CD4-positive, alpha-beta T cell treated with Interleukin-6 at 100 ng/mL for 8 hours (primary cell): ENCODE measurements around the gene PDXP.
"Not testable (repeated sequence)": the region's sequence is repeated elsewhere in the genome, so short reads cannot be mapped to it uniquely, and the experiment has no call there.

Experiments used
- DNase-seq: peaks from one replicate; pipeline ENCODE4 v3.0.0-alpha.2; 2020; ENCODE audit warnings: mixed read lengths, low spot score

Gene PDXP

DNA sequence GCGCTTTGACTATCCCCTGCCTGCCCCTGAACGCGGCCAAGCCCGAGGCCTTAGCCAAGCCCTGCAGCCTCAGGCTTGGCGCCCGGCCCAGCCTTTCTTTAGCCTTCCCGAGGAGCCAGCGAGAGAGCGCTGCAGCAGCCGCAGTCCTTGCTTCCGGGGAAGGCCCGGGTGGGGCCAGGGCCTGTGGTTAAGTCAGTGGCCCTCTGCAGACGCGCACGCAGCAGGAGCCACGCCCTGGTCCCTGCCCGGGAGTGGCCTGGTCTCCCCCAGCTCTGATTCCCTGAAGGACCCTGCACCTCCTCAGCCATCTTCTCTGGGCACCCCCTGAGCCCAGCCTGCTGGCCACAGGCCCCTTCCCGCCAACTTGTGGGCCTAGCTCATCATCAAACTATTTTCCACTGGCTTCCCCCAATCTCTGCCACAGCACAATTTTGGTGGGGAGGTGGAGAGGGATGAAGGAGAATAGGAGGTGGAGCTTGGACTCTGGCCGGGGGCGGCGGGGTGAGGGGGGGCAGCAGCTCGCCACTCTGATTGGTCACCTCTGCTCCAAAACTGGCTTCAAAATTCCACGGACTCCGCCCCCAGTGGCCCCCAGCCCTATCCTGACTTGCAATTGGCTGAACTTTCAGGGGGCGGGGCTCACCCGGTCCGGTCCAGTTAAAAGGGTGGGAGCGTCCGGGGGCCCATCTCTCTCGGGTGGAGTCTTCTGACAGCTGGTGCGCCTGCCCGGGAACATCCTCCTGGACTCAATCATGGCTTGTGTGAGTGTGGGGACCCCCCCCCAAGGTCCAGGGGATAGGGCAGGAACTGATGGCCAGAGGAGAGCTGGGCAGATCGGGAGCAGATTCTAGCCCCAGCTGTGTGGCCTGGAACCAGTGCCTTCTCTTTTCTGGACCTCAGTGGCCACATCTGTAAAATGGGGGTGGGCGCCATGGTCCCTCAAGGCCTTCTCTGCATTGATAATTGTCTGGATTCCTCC lies 16.7 kb downstream of the PDXP start, which contains the start of gene LGALS1:
Gene LGALS1 (plus strand): TSS at position 686 of the 979 bp plus-strand sequence. CDS start 67 bp downstream, at position 753.
- DNase-seq: peak; percentile 71

DNA sequence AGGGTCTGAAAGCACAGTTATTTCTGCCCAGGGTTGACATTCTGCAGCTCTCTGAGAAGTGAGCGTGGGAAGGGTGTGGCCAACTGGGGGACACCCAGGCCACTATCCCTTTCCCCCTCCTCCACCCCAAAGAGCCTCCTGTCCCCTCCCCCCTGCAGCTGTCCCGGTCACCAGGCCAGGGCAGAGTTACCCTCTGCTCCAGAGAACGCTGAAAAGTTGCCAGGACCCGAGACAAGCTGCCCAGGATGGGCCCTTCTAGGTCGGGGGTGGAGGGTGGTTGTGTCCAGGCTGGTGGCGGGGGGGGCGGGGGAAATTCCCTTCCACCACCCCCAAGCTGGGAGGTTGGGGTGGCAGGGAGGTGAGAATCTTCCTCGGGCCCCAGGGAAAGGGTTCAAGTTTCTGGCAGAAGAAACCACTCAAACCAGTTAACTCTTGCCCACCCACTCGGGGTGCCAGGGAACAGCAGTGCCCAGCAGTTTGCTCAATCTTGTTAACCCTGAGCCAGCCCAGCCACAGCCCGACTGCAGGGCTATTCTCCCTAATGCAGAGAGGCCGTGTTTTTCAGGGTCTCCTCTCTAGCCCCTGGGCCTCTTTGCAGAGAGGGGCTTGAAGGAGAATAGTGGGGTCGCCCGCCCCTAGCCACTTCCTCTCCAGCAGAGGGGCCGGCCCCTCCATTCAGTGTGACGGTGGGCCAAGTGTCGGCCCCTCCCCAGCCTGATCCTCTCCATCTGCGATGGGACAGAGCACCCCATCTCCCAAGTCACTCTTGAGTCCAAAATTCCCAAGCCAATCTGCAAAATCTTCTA lies 17.6 kb downstream of the PDXP start:
- no peak for DNase-seq

DNA sequence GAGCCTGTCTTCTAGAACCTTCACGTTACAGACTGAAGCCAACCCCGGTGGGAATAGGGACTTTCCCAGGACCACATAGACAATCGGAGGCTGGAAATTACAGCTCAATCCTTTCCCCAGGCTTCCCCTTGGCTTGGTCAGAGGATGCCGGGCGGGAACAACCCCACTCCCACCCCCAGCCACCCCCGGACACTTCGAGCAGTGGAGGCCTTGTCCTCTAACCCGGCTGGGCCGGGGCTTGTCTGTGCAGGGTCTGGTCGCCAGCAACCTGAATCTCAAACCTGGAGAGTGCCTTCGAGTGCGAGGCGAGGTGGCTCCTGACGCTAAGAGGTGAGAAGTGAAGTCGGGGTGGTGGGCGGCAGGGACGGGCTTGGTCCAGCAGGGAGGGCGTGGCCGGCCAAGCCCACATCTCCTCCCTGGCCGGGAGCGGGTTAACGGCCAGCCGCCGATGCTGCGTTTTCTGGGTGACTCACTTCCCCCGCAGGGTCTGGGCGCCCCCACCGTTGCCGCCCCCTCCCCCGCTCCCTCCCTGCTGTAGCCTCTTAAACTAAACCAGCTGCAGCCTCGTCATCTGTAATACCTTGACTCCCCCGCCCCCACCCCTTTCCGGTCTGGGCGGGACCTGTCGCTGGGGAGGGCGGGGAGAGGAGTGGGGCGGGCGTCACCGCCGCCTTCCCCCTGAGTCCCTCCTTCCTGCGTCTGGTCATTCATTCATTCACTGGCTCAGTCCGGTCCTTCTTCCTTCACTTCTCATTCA lies 18.4 kb downstream of the PDXP start:
- peak; percentile 93 for DNase-seq

DNA sequence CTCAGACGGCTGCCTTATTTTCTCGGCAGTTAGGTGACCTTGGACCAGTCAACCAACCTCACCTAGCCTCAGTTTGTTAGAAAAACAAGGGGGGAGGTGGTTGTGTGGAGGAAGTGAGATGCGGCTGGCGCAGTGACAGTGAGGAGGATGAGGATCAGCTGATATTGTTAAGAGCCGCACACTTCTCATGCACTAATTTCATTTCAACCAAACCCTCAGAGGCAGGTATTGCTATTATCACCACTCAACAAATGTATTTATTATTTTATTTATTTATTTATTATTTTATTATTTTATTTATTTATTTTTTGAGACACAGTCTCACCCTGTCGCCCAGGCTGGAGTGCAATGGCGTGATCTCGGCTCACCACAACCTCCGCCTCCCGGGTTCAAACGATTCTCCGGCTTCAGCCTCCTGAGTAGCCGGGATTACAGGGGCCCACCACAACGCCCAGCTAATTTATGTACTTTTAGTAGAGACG lies 19.0 kb downstream of the PDXP start:
- DNase-seq: no peak

DNA sequence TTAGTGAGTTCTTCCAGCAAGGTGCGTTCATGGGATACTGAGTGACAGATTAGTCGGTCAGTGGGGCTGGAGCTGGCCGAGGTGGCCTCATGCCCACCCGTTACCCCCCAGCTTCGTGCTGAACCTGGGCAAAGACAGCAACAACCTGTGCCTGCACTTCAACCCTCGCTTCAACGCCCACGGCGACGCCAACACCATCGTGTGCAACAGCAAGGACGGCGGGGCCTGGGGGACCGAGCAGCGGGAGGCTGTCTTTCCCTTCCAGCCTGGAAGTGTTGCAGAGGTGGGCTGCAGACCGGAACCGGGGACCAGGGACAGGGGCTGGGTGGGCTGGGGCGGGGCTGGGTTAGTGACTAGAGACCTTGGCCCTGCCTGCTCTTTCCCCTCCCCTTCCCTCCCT lies 19.8 kb downstream of the PDXP start:
- no peak for DNase-seq

DNA sequence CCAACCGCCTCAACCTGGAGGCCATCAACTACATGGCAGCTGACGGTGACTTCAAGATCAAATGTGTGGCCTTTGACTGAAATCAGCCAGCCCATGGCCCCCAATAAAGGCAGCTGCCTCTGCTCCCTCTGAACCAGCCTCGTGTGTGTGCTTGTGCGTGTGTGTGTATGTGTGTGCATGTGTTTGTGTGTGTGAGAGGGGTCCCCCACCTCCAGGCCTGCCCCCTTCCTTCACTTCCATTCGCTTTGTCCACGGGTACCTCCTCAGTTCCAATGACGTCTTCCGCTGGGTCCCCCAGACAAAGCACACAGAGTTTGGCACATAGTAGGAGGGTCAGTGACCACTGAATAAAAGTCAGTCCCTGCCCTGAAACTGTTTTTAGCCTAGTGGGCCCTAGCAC lies 21.1 kb downstream of the PDXP start:
- no peak for DNase-seq

DNA sequence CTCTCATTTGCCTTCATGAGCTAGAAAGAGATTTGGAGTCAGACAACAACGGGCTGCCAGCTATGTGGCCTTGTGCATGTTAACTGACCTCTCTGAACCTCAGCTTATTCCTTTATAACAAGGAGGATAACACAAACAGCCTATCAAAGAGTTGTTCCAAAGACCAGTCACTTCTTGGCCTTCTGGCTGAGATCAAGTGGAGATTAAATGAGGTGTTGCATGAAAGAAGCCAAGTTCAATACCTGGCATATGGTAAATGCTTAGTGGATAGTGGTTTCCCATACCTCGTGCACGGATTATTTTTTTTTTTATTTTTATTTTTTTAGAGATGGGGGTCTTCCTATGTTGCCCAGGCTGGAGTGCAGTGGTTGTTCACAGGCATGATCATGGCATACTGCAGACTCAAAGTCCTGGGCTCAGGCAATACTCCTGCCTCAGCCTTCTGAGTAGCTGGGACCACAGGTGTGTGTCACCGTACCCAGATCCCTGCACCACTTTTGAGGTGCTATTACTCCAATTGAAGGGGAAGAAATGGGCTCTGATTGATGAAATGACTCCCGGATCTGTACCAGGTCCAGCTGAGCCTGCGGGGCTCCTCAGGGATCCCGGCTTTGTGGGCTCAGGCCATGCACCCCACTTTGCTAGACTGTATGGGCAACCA lies 21.8 kb downstream of the PDXP start:
- no peak for DNase-seq

DNA sequence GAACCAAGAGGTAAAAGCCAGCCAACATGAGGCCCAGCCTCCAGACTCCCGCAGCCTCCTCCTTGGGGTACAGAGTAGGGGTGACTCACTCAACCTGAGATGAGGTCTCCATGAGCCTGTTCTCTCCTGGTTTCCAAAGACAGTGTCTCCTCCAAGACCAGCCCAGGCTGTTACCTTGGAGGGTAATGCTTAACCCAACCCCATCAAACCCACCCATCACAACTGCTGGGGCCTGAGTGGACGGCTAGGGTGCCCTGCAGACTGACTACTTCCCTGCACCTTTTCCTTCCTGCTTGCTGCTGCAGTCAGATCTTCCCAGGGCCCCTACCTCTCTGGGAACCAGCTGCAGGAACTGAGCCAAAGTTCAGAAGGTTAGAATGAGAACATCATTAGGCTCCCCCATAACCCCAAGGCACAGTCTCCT lies 22.5 kb downstream of the PDXP start:
- no peak for DNase-seq

DNA sequence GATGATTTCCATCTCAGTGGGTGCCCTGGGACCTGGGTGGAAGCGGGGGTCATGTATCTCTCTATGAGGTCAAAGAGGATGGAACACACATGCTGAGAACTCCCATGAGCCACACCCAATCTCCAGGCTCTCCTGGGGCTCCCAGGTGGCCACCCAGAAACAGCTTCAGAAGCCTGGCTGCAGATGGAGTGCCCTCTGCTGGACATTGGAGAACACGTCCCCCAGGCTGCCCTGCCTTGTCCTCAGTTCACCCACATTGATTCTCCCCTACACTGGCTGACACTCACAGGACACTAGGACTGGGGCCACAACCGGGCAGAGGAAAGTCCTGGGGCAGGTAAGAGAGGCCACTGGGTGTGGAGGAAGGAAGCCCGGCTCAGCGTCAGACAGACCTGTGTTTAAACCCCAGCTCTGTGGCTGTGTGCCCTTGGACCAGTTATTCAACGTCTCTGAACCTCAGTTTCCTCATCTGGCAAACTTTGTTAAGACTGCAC lies 23.1 kb downstream of the PDXP start:
- peak; percentile 79 for DNase-seq

DNA sequence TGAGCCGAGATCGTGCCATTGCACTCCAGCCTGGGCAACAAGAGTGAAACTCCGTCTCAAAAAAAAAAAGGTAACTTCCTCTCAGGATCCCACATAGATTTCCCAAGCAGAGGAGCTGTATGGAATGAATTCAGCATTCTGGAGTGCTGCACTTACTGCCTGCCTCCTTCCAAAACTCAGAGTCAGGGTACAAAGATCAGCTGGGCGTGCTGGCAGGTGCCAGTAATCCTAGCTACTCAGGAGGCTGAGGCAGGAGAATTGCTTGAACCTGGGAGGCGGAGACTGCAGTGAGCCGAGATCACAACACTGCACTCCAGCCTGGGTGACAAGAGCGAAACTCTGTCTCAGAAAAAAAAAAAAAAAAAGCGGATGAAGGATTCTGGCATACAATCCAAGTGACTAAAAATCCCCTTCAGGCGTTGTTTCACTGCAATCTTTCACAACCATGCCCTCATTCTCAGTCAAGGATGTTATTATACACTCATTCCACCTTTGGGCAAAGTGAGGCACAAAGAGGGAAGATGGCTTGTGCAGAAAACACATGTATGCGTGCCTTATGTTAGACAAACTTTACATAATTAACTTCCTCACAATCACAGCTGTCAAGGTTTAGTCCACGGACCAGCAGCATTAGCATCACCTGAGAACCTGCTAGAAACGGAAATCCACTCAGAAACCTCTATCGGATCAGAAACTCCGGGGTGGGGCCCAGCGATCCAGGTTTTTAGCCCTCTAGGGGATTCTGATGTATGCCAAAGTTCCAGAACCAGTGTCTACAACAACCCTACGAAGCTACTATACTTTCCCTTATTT lies 26.5 kb downstream of the PDXP start:
- DNase-seq: no peak

DNA sequence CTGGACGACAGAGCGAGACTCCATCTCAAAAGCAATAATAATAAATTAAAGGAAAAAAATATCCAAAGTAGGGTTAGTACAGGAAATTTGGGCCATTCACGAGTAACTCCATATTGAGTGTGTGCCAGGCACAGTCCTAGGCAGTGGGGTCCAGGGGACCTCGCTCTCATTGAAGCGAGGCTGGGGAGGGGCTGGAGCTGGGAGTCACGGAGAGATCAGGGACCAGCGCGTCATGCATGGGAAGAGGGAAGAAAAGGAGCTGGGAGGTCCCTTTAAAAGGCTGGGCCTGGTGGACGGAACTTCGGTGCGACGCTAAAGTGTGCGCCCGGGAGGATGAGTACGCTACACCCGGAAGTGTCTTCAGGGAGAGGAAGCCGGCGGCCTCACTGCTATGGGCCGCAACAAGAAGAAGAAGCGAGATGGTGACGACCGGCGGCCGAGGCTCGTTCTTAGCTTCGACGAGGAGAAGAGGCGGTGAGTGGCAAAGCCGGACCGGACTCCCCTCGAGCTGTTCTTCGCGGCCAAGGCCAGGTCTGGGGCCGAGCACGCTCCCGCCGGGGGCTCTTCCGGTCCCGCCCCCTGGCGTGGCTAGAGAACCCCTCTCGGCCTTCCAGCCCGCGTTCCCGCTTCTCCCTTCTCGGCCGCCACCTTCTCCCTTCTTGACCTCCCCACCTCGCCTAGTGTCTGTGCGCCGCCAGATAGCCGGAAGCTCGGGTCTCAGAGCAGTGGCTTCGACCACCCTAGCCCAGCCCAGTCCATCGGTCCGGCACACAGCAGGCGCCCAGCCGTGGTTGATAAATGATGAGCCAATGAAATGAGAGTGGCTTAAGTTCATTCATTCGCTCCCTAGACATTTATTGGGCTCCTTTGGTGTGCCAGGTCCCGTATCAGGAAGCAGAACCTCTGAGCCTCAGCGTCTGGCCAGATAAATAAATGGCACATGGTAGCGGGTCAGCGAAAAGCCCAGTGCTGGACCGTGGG lies 27.8 kb downstream of the PDXP start, which contains the start of gene NOL12:
Gene NOL12 (plus strand): TSS at position 342 of the 981 bp plus-strand sequence. CDS start 50 bp downstream, at position 392.
- peak; percentile 74 for DNase-seq

DNA sequence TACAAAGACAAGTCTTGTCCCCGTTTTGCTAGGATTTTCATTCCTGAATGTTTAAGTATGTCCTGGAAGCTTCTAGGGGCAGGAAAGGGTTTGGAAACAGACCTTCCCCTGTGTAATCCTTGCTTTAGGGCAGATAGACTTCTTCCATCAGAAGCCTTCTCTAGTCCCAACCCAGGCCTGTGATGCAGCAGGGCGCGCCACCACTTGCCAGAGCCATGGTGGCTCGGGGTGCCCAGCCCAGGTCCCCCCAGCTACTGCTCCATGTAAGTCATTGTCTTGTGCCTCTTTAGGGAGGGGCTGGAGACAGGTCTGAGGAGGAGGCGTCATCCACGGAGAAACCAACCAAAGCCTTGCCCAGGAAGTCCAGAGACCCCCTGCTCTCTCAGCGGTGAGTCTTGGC lies 31.9 kb downstream of the PDXP start:
- DNase-seq: no peak

DNA sequence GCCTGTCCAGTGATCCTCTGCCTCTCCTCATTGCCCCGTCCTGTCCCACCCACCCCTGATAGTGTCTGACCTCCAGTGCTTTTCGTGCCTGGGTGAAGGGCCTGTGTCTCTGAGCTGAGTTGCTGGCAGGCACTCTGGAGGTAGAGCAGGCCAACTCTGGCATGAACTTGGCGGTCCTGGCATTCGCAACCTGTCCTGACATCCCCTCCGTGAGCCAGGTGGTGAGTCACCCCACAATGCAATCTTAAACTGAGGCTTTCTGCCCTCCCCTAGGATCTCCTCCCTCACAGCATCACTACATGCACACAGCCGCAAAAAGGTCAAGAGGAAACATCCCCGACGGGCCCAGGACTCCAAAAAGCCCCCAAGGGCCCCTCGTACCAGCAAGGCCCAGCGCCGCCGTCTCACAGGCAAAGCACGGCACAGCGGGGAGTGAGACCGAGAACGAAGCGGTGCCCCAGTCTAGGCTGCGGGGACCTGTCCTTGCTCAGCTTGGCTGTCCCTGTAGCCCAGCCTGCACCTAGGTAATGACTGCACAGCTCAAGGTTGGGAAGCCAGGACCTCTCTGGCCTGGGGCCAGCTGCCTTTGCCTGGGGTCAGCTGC lies 32.5 kb downstream of the PDXP start:
- DNase-seq: no peak

DNA sequence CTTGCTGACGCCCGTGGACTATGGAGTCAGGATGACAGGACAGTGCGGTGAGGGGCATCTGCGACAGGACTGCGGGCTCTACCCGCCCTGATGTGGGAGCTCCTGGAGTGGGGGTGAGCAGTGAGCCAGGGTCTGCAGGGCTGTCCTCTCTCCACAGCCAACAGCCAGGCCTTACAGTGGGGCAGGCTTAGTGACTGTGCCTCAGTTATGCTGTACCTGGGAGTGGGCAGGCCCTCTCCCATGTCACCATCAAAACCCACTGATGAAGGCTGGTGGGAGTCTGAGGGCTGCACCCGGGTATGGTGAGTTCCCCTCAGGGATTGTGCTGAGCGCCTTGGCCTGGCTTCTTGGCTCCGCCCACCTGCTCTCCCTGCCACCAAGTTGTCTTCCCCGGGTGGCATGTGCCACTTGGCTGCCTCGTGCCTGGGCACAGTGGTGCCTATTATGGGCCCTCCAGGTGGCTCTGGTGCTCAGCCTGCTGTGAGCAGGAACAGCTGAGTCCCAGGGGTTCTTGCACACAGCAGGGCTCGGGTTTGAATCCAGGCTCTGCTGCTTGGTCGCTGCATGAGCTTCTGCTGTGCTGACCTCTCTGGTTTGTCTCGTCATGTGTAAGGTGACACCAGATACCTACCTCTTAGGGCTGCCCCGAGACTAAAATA lies 34.2 kb downstream of the PDXP start:
- no peak for DNase-seq

DNA sequence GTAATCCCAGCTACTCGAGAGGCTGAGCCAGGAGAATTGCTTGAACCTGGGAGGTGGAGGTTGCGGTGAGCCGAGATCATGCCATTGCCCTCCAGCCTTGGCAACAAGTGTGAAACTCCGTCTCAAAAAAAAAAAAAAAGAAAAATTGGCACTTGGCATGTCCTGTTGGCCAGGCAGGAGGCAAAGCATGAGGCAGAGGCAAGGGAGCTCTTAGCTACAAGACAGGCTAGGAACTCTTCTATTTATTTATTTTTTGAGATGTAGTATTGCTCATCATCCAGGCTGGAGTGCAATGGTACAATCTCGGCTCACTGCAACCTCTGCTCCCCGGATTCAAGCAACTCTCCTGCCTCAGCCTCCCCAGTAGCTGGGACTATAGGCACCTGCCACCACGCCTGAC lies 35.6 kb downstream of the PDXP start:
- DNase-seq: not testable (repeated sequence)

DNA sequence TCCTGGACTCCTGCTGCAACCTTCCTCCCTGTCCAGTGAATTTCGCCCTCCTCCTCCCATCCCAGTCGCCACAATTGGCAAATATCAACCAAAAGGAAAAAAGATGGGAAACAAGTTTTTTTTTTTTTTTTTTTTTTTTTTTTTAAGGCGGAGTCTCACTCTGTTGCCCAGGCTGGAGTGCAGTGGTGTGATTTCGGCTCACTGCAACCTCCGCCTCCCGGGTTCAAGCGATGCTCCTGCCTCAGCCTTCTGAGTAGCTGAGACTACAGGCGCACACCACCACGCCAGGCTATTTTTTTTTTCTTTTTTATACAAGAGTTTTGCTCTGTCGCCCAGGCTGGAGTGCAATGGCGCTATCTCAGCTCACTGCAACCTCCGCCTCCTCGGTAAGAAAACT lies 37.7 kb downstream of the PDXP start:
- not testable (repeated sequence) for DNase-seq

DNA sequence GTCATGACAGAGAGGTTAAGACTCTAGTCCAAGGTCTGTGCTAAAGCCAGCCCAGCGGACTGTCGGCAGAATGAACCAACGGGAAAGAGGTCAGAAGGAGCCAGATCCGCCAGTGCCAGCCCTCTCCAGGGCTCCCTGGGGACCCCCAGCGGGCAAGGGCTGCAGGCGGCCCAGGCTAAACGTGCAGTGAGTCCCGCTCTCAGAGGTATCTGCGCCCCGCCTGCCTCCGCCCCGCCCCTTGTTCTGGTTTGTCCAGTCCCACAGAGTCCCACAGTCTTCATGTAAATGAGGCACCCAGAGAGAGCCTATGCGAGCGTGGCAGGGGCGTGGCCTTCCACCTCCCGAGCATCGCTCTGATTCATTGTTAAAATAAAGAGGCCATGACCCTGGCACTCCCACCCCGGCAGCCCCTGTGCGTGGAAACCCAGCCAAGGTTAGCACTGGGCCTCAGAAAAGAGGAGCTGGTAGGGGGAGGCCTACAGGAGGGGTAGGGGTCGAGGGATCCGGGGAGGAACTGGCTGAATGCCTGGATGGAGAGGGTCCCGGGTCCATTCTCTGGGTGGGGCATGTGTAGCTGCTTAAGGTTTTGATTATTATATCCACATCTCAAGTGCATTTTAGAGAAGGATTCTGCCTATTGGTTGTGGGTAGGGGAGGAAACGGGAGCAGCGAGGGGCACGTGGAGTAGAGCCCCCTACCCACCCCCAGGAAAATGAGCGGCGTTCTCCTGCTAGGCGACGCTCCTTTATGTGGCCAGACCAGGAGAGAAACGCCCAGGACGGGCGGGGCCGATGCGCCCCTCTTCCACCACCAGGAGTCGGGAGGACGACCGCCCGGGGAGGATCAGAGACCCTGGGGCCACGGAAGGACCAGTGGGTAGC lies 38.4 kb downstream of the PDXP start, which contains the start of gene TRIOBP:
Gene TRIOBP (plus strand): TSS at position 392 of the 881 bp plus-strand sequence. CDS start 4,318 bp downstream, outside the sequence.
- peak; percentile 79 for DNase-seq
